Measurements from ENCODE around the gene LIMD2. TPM values are rescaled to one million over a fixed set of nuclear protein-coding genes. Genes with fewer than 3 reads are reported as not detected.

Gene LIMD2
- total and polyA plus RNA-seq, 12 donors: 1.8 to 30.6 (median 3.7) TPM

DNA sequence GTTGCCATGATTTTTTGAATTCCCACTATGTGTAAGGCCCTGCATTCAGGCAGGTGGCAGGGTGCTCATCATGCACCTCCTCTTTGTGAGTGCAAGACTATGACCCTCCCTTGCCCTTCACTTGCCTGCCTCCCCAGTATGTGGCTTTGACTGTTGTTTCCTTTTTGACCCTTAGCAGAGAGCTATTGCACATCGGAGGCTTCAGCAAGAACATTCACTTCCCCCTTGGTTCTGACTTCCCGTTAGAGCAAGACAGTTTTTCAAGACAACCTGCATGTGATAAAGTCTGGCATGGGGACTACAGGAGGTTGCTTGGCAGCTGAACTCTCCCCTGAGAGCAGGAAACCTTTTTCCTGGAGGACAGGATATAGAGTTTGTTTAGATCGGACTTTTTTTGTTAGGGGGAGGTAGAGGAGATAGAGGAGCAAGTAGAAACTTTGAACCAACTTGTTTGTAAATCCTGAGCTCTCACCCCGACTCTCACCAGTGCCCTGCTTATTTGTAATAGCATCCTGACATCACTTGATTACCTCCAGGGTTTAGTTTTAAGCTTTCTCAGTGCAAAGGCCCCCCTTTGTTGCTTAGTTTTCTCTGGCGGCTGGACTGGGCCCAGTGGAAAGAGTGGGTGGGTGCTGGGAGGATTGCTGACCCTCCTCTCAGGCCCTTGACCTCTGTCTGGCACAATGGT, 34.3 kb downstream of the LIMD2 start:
- WGBS, 2 donors: 46 to 47% methylated on average over 5 of the region's 5 CpGs
- Histone ChIP-seq H3K27ac (peak overlapping the region in 7 of 10 donors; percentile 12 to 85 (median 36)), H3K27me3 (no peaks in the 10 kb centered on the region), H3K4me3 (no peak overlapping the region), H3K36me3 (peaks cover 0 to 99% (median 56%) of the 10 kb centered on the region in 9 donors), H3K9me3 (no peaks in the 10 kb centered on the region), H3K4me1 (peaks cover 0 to 46% (median 23%) of the 10 kb centered on the region in 9 donors)
- DNase-seq (peak in 1 of 2 donors; percentile 38), ATAC-seq (peak; percentile 68 to 89 (median 83))
- TF ChIP-seq CTCF (IDR thresholded peaks at IDR 0.05): no peak
- intact Hi-C loops (cut with DNase I): loop anchor here in 2 of 10 donors (1.0 to 2.0 kb wide), 2 partner anchors 35 to 38 kb away; partner anchors contain the start of gene LIMD2 (in 1 of the 2)

- H3K4me1 ChIP-seq: peaks cover 0 to 13% (median 4%) of the 10 kb centered on the region in 9 donors
- intact Hi-C loops (cut with DNase I): no loop called here
- WGBS, 2 donors: 93 to 94% methylated on average over 3 of the region's 3 CpGs
Observed at GRCh38 chr17:63659850-63660249, 40.1 kb downstream of the LIMD2 start.

GRCh38 chr17:63658366-63658765, 41.6 kb downstream of the LIMD2 start:
- no peaks in the 10 kb centered on the region for H3K9me3 ChIP-seq
- no peak overlapping the region for H3K4me3 ChIP-seq
- ATAC-seq: no peak
- DNase-seq: no peak
- H3K4me1 ChIP-seq: peaks cover 0 to 12% (median 0%) of the 10 kb centered on the region in 9 donors
- peaks cover 0 to 100% (median 51%) of the 10 kb centered on the region in 9 donors for H3K36me3 ChIP-seq
- H3K27me3 ChIP-seq: no peaks in the 10 kb centered on the region
- 77 to 82% methylated on average over 1 of the region's 1 CpG for WGBS, 2 donors
- no peak overlapping the region for H3K27ac ChIP-seq
- intact Hi-C loops (cut with DNase I): no loop called here
- TF ChIP-seq CTCF (IDR thresholded peaks at IDR 0.05): no peak

More at GRCh38 chr17:63659850-63660249, 40.1 kb downstream of the LIMD2 start:
- Histone ChIP-seq H3K27ac (no peak overlapping the region), H3K4me3 (no peak overlapping the region), H3K27me3 (no peaks in the 10 kb centered on the region), H3K36me3 (peaks cover 0 to 98% (median 43%) of the 10 kb centered on the region in 9 donors), H3K9me3 (no peaks in the 10 kb centered on the region)
- no peak for TF ChIP-seq CTCF (IDR thresholded peaks at IDR 0.05)
- no peak for ATAC-seq
- DNase-seq: no peak

GRCh38 chr17:63657786-63658185, 42.1 kb downstream of the LIMD2 start:
- 74 to 78% methylated on average over 3 of the region's 3 CpGs for WGBS, 2 donors
- H3K36me3 ChIP-seq: peaks cover 0 to 100% (median 55%) of the 10 kb centered on the region in 9 donors
- H3K27ac ChIP-seq: no peak overlapping the region
- intact Hi-C loops (cut with DNase I): no loop called here
- no peaks in the 10 kb centered on the region for H3K9me3 ChIP-seq
- H3K4me3 ChIP-seq: no peak overlapping the region
- H3K4me1 ChIP-seq: peaks cover 0 to 12% (median 2%) of the 10 kb centered on the region in 9 donors
- no peaks in the 10 kb centered on the region for H3K27me3 ChIP-seq
- no peak for DNase-seq
- TF ChIP-seq CTCF (IDR thresholded peaks at IDR 0.05): no peak
- no peak for ATAC-seq
